Dermis microvascular lymphatic vessel endothelial cell (primary cell): ENCODE measurements around the gene TTYH3. TPM values are rescaled to one million over a fixed set of nuclear protein-coding genes. Genes with fewer than 3 reads are reported as not detected.
"Not testable (repeated sequence)": the region's sequence is repeated elsewhere in the genome, so short reads cannot be mapped to it uniquely, and the experiment has no call there.

Source experiments
- DNase-seq, 2 donors: peaks; one replicate each; pipeline versions ENCODE4 v3.0.0 to v3.0.0-alpha.2; 2010; ENCODE audit warnings: low read depth in 2 of 2
- total RNA-seq: library from RNA; depleted of rRNA; stranded (reverse); fragments of >200 nt; gene quantifications from 2 replicates; pipeline ENCODE4 v1.2.1, GENCODE V29; 2014

Gene TTYH3
- total RNA-seq, 1 donor from 2014 or later = 37.1 TPM

DNA sequence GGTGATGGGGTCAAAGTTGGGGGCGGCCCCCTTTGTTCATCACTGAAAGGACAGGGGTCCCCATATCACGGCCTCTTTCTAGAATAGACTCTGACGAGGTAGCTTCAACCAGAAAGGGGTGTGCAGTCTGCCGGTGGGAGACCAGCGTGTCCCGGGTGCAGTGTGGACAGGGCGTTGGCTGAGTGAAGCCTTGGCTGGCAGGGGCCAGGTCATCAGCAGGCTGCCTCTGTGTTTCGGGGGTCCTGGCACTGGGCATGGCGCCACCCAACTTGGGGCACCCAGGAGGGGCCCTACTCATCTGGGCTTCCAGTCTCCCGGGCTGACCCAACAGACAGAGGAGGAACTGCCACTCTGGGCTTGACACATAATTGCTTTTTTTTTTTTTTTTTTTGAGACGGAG, 52.7 kb downstream of the TTYH3 start:
- no peak for DNase-seq

DNA sequence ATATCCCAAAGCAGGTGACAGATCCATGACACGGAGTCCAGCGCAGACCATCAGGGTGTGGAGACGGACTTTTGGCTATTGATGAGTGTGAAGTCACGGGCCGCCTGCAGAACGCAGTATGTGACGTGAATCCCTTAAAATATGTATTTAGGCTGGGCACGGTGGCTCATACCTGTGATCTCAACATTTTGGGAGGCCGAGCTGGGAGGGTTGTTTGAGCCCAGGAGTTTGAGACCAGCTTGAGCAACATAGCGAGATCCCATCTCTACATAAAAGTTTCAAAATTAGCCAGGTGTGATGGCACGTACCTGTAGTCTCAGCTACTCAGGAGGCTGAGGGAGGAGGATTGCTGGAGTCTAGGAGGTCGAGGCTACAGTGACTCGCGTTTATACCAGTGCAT, 54.3 kb downstream of the TTYH3 start:
- DNase-seq = no peak

DNA sequence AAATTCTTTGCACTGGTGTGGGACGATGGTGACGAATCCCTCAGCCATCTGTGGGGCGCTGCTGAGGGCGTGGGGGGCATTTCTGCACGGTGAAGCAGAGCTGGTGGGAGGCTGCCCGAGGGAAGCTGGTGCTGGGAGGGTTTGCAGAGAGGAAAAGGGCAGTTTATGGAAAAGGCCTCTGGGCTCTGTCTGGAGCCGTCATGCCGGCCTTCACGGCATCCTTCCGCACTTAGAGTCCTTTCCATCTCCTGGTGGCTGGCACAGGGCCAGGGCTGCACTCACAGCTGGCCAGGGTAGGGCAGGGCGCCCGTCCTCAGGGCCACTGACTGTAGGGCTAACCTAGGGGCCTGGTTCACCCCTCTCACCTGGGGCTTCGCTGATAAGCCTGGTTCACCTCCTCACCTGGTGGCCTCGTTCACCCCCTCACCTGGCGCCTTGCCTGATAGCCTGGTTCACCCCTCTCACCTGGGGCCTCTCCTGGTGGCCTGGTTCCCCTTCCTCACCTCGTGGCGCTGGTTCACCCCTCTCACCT, 55.6 kb downstream of the TTYH3 start:
- DNase-seq = no peak

DNA sequence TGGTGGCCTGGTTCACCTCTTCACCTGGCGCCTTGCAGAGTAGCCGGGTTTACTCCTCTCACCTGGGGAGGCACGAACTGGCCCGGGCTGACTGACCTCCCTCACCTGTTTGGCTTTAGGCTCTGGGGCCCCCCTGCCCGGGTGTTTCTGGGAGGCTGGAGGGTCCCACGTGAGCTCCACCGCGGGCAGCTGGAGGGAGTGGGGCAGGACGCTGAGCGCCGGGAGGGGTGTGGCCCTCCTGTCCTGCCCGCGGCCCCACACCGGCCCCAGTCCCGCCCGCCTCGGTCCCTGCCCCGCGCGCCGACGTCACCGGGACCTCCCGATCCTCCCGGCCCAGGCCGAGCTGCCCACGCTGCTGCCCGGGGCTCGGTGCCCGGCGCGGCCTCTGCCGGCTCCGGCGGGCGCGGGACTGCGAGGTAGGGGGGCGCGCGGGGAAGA, 56.1 kb downstream of the TTYH3 start, which contains the start of gene AMZ1:
Gene AMZ1, plus strand, starts transcription at position 322 of the 438 bp plus-strand sequence. CDS start 12,250 bp downstream, outside the sequence.
- no peak for DNase-seq

DNA sequence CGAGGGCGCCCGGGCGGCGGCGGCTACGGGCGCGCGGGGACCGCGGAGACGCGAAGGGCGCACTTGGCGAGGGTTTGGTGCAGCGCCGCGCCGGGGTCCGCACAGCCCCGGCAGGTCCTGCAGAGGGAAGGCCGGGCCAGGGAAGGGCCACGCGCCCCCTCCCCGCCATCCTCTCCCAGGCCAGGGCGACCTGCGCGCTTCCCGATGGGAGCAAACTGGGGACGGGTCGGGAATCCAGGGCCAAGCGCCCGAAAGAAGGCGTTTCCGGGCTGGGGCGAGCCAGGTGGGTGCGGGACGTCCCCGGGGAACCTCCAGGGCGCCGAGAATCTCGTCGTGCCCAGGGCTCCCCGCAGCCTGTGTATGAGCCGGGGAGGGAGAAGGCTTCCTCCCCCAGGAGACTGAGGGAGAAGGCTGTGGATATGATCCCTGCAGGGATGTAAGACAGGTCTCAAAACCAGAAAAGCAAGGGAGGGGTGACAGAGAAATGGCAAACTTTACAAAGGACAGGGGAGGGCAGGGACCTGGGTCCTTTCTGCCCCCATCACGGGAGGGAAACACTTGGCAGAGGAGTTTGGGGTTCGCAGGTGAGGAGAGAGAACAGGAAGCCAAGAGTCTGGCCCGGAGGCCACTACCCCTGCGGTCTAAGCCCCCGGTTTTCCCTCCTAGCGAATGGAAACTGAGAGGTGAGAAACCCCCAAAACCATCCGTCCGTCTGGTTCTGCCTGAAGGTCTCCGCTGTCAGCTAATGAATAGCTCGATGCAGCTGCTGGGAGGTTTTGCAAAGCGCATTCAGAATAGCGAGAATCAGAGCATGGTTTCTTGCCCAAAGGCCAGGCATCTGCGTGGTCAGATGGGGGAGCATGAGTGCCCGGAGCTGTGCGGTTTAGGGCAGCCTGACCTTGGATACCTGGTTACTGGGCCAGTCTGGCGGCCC, 56.9 kb downstream of the TTYH3 start:
- no peak for DNase-seq

DNA sequence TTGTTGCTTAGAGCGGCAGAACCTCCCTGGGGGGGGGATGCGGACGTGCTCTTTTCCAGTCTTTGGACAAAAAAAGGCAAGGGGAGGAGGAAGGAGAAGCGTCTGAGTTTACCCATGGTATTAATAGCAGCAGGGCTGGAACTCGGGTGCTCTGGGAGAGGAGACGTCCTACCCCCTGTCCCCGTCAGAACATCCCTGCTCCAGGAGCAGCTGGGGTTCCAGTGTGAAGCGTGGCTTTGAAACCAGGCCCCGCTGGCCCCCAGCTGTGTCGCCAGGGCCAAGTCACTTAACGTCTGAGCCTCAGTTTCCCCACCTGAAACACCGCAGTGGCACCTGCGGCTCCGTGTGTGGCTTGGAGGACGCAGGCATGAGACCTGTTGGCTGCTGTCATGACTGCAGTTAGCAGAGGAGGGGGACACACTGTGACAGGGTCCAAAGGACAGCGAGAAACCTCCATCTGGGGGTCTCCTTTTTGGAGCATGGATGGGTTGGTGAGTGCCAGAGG, 57.6 kb downstream of the TTYH3 start:
- DNase-seq = no peak

DNA sequence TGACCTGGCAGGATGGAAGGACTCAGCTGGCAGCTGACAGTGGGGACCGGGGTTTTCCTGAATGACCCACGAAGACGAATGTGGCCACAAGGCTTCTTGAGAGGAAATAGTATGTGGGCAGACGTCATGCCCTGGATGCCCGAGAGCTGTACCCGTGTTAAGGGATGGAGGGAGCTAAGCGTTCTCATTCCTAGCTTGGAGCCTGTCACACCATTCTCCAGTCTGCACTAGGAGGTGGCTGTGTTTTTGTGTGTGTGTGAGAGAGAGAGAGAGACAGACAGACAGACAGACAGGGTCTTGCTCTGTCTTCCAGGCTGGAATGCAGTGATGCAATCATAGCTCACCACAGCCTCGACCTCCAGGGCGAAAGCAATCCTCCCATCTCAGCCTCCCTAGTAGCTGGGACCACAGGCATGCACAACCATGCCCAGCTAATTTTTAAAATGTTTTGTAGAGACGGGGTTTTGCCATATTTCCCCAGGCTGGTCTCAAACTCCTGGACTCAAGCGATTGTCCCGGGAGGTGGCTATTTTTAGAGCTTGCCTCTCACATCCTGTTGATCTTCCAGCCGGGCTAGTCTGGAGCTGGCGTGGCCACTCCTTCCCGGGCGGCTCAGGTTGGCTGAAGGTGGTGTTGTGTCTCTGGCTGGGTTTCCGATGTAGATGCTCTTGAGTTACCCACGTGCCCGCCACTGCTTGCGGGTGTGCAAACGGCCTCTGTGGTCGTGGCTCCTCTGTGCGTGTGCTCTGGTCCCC, 58.3 kb downstream of the TTYH3 start:
- peak in 1 of 2 donors; percentile 44 for DNase-seq

DNA sequence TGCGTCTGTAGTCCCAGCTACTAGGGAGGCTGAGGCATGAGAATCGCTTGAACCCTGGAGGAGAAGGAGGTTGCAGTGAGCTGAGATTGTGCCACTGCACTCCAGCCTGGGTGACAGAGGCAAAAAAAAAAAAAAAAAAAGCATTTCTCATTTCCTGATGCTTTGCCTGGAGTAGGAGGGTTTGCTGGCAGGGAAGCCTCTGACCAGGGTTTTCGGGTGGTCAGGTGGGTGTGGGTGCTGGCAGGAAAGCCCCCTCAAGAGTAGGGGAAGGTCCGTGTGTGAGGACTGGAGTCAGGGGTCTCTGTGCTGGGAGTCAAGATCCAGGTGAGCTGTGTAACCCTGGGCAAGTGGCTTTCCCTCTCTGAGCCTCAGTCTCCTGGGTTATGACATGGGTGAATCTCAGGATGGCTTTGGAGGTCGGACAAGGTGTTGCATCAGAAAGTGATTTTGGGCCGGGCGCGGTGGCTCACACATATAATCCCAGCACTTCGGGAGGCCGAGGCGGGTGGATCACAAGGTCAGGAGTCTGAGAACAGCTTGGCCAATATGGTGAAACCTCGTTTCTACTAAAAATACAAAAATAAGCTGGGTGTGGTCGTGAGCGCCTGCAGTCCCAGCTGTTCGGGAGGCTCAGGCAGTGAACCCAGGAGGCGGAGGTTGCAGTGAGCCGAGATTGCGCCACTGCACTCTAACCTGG, 59.4 kb downstream of the TTYH3 start:
- no peak for DNase-seq

DNA sequence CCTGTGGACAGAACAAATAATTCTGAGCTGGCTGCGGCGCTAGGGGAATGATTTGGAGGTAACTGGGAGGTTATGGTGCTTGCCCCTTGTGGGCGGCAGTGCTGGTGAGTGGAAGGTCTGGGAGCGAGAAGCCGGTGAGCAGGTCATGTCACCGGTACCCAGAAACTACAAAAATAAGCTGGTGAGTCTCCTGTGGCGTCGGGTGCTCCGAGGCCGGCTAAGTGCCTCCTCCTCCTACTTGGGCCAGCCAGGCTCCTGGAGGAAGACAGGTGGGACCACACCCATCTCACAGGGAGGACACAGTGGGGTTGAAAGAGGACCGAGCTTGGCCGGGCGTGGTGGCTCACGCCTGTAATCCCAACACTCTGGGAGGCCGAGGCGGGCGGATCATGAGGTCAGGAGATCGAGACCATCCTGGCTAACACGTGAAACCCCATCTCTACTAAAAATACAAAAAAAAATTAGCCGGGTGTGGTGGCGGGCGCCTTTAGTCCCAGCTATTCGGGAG, 60.2 kb downstream of the TTYH3 start:
- not testable (repeated sequence) for DNase-seq

DNA sequence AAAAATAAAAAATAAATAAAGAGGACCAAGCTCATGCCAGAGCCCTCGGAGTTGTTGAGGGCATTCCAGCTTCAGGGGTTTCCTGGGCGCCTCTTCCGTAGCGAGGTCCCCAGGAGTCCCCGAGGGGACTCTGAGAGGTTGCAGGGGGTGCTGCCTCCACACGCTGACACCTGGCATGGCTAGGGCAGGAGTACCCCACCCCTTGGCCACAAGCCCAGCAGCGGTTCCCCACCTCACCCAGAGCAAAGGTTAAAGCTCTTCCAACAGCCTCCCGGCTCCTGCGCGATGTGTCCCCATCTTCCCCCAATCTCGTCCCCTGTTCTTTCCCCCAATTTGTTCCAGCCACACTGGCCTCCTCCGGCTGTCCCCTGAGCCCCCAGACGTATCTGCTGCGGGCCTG, 60.8 kb downstream of the TTYH3 start:
- no peak for DNase-seq

DNA sequence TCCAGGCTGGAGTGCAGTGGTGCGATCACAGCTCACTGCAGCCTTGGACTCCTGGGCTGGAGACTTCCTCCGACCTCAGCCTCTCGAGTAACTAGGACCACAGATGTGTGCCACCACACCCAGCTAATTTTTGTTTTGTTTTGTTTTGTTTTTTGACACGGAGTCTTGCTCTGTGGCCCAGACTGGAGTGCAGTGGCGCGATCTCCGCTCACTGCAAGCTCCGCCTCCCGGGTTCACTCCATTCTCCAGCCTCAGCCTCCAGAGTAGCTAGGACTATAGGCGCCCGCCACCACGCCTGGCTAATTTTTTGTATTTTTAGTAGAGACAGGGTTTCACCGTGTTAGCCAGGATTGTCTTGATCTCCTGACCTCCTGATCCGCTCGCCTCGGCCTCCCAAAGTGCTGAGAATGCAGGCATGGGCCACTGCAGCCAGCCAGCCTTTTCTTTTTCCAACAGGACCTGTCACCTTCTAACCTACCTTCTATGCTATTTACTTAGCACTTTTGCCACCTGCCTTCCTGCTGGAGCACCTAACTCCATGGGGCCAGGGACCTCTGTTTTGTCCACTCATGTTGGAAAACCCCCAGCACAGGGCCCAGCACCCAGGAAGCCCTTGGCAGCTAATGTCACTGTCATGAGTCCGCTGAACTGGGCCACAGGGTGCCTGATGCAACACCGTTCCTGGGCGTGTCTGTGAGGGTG, 61.8 kb downstream of the TTYH3 start:
- not testable (repeated sequence) for DNase-seq

DNA sequence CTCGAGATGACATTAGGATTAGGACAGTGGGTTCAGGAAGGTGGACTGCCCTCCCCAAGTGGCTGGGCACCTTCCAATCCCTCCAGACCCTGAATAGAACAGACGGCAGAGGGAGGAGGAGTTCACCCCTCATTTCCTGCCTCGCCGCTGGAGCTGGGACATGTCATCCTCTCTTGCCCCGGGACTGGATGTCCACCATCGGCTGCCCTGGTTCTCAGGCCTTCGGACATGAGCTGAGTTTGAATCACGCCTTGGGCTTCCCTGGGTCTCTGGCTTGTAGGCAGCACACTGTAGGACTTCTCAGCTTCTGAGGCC, 62.3 kb downstream of the TTYH3 start:
- not testable (repeated sequence) for DNase-seq

DNA sequence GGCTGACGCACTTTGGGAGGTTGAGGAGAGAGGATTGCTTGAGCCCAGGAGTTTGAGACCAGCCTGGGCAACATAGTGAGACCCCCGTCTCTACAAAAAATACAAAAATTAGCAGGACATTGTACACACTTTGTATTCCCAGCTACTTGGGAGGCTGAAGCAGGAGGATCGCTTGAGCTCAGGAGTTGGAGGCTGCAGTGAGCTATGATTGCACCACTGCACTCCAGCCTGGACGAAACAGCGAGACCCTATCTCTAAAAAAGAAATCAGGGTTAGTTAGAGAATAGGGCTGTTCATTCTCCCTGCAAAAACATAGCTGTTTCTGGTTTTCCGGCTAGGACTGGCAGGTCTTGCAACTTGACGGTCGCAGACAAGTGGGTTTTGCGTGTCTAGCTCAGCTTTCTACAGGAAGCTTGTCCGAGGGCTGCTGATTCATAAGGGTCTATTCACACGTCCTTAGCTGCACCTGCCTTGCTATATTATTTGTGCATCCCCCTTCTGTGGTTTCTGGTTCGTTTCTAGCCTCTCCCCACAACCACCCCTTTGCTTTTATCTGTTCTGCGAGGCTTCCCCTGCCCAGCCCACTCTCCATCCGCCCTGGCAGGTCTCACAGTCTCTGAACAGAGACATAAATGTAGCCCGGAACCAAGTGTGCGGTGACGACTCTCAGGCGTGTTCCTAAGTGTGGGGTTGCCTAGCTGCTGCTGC, 66.9 kb downstream of the TTYH3 start:
- no peak for DNase-seq

DNA sequence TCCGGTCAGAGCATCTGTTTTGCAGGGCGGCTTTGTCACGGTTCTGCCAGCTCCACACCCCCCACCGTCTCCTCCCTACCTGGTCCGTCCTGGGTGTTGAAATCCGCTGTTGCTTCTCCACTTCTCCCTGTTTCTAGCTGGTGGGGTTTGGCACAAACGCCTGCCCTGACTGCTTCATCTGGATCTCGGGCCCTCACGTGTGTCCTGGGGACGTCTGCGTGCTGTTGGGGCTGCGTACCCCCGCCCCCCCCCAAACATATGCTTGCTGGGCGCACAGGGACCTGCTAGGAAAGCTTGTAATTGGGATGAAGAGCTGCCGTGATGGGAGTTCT, 67.5 kb downstream of the TTYH3 start:
- DNase-seq = no peak

DNA sequence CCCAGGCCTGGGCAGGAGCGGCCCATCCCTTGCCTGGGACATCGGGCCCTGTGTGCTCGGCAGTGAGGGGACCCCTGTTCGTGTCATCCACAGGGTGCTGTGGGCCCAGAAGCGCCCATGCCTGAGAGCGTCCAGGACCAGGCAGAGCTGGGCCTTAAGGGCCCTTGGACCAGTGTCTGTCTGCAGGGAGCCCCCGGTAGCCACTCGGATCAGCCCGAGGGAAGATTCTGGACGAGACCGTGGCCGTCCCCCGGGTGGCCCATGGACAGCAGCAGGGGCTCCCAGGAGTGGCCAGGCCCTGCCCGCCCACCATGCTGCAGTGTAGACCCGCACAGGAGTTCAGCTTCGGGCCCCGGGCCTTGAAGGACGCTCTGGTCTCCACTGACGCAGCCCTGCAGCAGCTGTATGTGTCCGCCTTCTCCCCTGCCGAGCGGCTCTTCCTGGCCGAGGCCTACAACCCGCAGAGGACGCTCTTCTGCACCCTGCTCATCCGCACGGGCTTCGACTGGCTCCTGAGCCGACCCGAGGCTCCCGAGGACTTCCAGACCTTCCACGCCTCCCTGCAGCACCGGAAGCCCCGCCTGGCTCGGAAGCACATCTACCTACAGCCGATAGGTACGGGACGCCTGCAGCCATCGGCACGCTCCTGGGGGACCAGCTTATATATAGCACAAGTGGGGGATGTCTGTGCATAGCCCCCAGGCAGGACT, 68.5 kb downstream of the TTYH3 start:
- DNase-seq = no peak

DNA sequence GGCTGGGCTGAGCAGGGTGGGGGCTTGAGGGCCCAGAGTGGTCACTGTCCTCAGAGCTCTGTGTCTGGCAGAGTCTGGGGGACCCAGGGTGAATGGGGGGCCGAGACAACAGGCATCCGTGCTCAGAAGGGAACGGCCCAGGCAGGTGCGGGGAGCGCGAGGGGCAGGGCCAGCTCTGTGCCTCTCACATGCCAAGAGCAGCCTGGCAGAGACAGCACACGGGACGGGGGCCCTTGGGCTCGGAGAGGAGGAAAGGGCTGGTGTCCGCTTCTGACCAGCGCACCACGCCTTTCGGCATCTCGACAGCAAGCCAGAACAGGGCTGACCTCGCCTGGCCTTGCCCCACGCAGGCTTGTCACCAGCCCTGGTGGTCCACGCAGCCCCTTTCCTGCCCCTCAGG, 69.6 kb downstream of the TTYH3 start:
- DNase-seq = no peak

DNA sequence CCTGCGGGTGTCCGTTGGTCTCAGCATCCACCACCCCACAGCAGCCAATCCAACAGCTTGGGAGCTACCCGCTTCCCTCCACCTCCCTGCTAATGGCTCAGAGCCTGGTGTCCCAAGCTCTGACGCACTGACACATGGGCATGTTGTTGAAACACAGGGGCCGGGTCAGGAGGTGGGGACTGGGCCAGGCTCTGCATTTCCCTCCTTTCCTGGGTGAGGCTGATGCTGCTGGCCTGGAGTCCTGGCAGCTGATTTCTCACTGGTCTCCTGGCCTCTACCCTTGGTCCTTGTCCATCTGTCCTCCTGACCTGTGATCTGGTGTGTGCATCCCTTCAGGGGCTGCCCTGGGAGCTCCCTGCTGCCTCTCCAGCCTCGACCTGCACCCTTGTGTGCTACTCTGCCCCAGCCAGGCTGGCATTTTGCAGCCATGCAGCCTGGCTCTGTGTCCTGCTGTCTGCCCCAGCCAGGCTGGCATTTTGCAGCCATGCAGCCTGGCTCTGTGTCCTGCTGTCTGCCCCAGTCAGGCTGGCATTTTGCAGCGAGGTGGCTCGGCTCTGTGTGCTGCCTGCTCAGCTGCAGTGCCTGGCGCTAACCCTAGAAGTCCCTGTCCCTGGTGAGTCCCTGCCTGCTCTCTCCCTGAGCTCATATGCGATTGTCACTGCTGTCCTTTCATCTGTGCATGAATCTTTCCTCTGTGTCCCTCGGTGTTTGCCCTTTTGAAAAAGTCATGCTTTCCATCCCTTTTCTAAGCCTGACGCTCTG, 70.2 kb downstream of the TTYH3 start:
- DNase-seq = no peak

DNA sequence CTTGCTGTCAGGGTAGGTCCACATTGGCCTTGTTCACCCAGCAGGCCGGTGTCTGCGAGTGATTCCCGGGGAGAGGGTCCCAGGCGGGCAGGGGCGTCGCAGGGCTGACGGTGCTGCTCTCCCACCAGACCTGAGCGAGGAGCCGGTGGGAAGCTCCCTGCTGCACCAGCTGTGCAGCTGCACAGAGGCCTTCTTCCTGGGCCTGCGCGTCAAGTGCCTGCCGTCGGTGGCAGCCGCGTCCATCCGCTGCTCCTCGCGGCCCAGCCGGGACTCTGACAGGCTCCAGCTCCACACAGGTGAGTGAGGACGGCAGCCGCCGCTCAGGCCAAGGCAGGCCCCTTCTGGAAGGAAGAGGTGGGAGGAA, 70.8 kb downstream of the TTYH3 start:
- DNase-seq = no peak
